Effector memory CD8-positive, alpha-beta T cell (primary cell): ENCODE measurements around the gene MUC6.
A peak's percentile ranks its signal among the peaks of the same experiment; 100 is the strongest.

Experiments
- ATAC-seq: fragments of 150-1000 bp; cut with Tn5 transposase; replicated peaks from 2 replicates; pipeline ENCODE4 v1.10.0; 2021; ENCODE audit warnings: mild to moderate bottlenecking, moderate library complexity
- DNase-seq, 3 experiments: peaks; one replicate each; pipeline ENCODE4 v3.0.0; 2021
- H3K27ac Mint-ChIP-seq, 2 donors: one replicate each; pipeline ENCODE4 v1.8.0; 2022; ENCODE audit warnings: mild to moderate bottlenecking in 2 of 2, mixed read lengths in 2 of 2, moderate library complexity in 2 of 2
- H3K27me3 Mint-ChIP-seq, 2 donors: one replicate each; pipeline ENCODE4 v1.8.0; 2022; ENCODE audit warnings: mixed read lengths in 2 of 2
- H3K36me3 Mint-ChIP-seq: one replicate; pipeline ENCODE4 v1.8.0; 2022; ENCODE audit warnings: mild to moderate bottlenecking, moderate library complexity, mixed read lengths; ENCODE audit not compliant: insufficient read depth
- H3K4me1 Mint-ChIP-seq, 2 donors: one replicate each; pipeline ENCODE4 v1.8.0; 2022; ENCODE audit warnings: low read depth in 2 of 2, mixed read lengths in 2 of 2
- H3K4me3 Mint-ChIP-seq, 2 donors: one replicate each; pipeline ENCODE4 v1.8.0; 2022; ENCODE audit warnings: mild to moderate bottlenecking in 2 of 2, mixed read lengths in 2 of 2, moderate library complexity in 2 of 2
- H3K9me3 Mint-ChIP-seq, 2 donors: one replicate each; pipeline ENCODE4 v1.8.0; 2022; ENCODE audit warnings: mixed read lengths in 2 of 2

Gene MUC6

DNA sequence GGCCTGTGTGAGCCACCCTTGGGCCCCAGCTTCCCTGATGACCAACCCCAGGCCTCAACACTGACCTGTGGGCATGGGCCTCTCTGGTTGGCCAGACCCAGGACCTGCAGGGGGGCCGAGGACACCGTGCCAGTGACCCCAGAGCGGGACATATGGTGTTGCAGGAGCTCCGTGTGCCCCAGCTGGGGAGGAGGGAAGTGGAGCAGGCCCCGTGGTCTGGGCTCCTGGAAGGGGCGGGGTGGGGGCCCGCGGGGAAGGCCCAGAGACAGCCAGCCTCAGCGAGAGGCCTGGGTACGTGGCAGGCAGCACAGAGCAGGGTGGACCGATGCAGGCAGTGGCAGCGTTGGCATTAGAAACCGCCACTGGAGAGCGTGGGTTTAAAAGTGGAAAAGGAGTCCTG, 22.2 kb downstream of the MUC6 start:
- no peak for ATAC-seq
- peaks cover 6% of the 10 kb centered on the region for H3K36me3 Mint-ChIP-seq

GRCh38 chr11:1013631-1013935, 22.9 kb downstream of the MUC6 start:
- peaks cover 7% of the 10 kb centered on the region for H3K36me3 Mint-ChIP-seq
- H3K9me3 Mint-ChIP-seq: peaks cover 11 to 15% of the 10 kb centered on the region in 2 donors
- DNase-seq (no peak), ATAC-seq (no peak)
- peaks cover 27 to 29% of the 10 kb centered on the region in 2 donors for H3K4me1 Mint-ChIP-seq
- H3K27ac Mint-ChIP-seq: no peak overlapping the region
- H3K4me3 Mint-ChIP-seq: no peak overlapping the region
- H3K27me3 Mint-ChIP-seq: no peaks in the 10 kb centered on the region

More for the DNA sequence above, 22.2 kb downstream of the MUC6 start:
- H3K4me3 Mint-ChIP-seq: no peak overlapping the region
- no peak for DNase-seq
- peaks cover 27 to 29% of the 10 kb centered on the region in 2 donors for H3K4me1 Mint-ChIP-seq
- no peaks in the 10 kb centered on the region for H3K27me3 Mint-ChIP-seq
- H3K27ac Mint-ChIP-seq: no peak overlapping the region
- H3K9me3 Mint-ChIP-seq: peaks cover 11 to 15% of the 10 kb centered on the region in 2 donors

DNA sequence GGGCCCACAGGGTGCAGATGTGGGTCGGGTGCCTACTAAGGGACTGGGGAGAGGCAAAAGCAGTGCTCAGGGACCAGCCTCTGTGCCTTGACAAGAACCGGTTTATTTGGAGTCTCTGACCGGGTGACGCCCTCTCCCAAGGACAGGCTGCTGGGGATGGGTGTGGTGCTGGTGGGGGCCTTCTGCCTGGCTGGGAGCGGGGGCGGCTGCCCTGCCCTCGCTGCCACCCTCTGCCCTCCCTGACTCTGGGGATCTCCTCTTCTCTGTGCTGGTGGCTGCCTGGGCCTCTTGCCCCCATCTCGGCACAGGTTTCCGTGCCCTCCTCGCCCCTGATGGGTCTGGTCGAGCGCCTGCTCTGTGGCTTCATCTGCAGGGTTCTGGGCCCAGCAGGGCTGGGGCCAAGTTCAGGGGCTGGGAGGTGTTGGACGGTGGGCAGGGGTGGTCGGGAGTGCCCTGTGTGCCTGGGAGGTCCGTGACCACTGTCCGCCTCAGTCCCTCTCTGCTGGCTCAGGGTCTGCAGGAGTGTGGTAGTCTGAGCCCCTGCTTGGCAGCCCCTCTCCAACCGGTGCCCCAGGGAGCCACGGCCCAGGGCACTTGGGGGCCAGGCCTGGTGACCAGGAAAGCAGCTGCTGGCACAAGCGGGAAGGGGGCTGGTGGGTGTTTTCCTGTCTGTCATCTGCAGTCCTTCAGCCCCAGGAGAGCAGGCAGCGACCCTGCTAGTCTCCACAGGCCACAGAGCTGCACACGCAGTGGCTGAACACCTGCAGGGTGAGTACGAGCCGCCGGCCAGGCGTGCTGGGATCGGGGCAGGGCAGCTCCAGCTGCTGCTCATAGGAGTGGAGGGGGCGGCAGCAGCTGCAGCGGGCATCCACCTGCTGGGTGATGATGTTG, 23.5 kb downstream of the MUC6 start:
- no peak for ATAC-seq
- peaks cover 11 to 15% of the 10 kb centered on the region in 2 donors for H3K9me3 Mint-ChIP-seq

GRCh38 chr11:1012291-1012690, 24.2 kb downstream of the MUC6 start:
- no peak overlapping the region for H3K27ac Mint-ChIP-seq
- peaks cover 14 to 18% of the 10 kb centered on the region in 2 donors for H3K4me1 Mint-ChIP-seq
- peaks cover 6 to 9% of the 10 kb centered on the region in 2 donors for H3K9me3 Mint-ChIP-seq
- DNase-seq (no peak), ATAC-seq (no peak)
- no peak overlapping the region for H3K4me3 Mint-ChIP-seq
- H3K36me3 Mint-ChIP-seq: peaks cover 17% of the 10 kb centered on the region
- no peaks in the 10 kb centered on the region for H3K27me3 Mint-ChIP-seq

More for the DNA sequence above, 23.5 kb downstream of the MUC6 start:
- Mint-ChIP-seq H3K4me3 (no peak overlapping the region), H3K4me1 (peaks cover 21 to 25% of the 10 kb centered on the region in 2 donors), H3K36me3 (peaks cover 10% of the 10 kb centered on the region), H3K27ac (no peak overlapping the region), H3K27me3 (no peaks in the 10 kb centered on the region)
- no peak for DNase-seq

DNA sequence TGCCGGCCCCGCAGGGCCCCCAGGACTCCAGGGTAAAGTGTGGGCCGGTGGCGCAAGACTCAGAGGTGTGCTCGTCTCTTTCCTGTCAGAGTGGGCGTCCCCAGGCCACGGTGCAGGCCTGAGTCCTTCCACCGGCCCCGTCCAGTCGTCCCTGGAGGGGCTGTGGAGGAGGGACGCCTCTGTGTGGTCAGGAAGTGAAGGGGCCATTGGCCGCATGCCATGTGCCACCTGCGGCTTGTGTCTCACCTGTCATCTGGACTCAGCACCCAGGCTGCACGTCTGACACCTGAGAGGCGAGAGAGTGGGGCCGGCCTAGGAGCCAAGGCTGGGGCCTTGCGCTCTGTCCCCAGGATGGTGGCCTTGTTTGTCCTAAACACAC, 25.2 kb downstream of the MUC6 start:
- H3K4me1 Mint-ChIP-seq: peaks cover 4 to 9% of the 10 kb centered on the region in 2 donors
- no peaks in the 10 kb centered on the region for H3K9me3 Mint-ChIP-seq
- H3K4me3 Mint-ChIP-seq: no peak overlapping the region
- DNase-seq (no peak), ATAC-seq (no peak)
- peaks cover 19% of the 10 kb centered on the region for H3K36me3 Mint-ChIP-seq
- no peak overlapping the region for H3K27ac Mint-ChIP-seq
- no peaks in the 10 kb centered on the region for H3K27me3 Mint-ChIP-seq

- no peak for DNase-seq
- Mint-ChIP-seq H3K4me1 (peaks cover 0 to 6% of the 10 kb centered on the region in 2 donors), H3K9me3 (no peaks in the 10 kb centered on the region), H3K27ac (peak overlapping the region in 1 of 2 donors; percentile 41), H3K4me3 (no peak overlapping the region), H3K27me3 (no peaks in the 10 kb centered on the region), H3K36me3 (peaks cover 23% of the 10 kb centered on the region)
- no peak for ATAC-seq
Measured at GRCh38 chr11:1010551-1011319, 25.8 kb downstream of the MUC6 start.

DNA sequence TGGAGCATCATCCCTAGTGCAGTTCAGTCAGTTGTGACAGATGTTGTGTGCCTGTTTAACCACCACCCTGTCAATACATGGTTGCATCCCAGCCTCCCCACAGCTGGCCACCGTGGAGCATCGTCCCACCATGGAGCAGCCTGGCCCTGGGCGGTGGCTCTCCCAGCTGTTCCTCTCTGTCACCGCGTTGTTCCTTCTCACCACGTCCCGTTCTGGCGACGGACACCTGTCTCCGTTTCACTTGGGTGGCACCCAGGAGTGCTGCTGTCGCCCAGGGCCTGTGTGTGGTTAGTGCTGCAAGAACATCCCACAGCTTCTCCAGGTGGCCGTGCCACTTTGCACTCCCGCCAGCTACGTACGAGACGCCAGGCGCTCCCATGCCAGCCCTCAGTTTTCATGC, 26.5 kb downstream of the MUC6 start:
- no peak for DNase-seq
- no peak overlapping the region for H3K4me3 Mint-ChIP-seq
- peaks cover 0 to 3% of the 10 kb centered on the region in 2 donors for H3K4me1 Mint-ChIP-seq
- H3K9me3 Mint-ChIP-seq: no peaks in the 10 kb centered on the region
- peak overlapping the region in 1 of 2 donors; percentile 41 for H3K27ac Mint-ChIP-seq
- H3K36me3 Mint-ChIP-seq: peaks cover 28% of the 10 kb centered on the region
- no peaks in the 10 kb centered on the region for H3K27me3 Mint-ChIP-seq
- ATAC-seq: no peak

- ATAC-seq (no peak), DNase-seq (no peak)
- Mint-ChIP-seq H3K4me3 (no peak overlapping the region), H3K27ac (no peak overlapping the region), H3K36me3 (peaks cover 33% of the 10 kb centered on the region), H3K9me3 (no peaks in the 10 kb centered on the region), H3K27me3 (no peaks in the 10 kb centered on the region), H3K4me1 (peaks cover 0 to 3% of the 10 kb centered on the region in 2 donors)
Measured at GRCh38 chr11:1009371-1009770, 27.1 kb downstream of the MUC6 start.

DNA sequence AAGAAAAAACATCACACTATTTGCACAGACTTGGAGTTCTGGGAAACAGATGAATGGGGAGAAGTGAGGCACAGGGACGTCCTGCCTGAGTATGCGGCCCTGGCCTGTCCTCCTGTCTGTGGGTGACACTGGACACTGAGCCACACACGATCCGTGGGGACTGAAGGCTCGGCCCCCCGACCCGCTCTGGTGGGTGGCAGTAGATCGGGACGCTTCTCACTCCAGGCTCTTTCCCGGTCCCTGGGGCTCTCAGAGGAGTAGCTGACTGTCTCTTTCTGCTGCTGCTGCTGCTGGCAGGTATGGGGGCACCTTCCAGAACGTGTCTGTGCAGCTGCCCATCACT, 27.7 kb downstream of the MUC6 start:
- H3K27ac Mint-ChIP-seq: no peak overlapping the region
- H3K9me3 Mint-ChIP-seq: no peaks in the 10 kb centered on the region
- DNase-seq: no peak
- H3K27me3 Mint-ChIP-seq: no peaks in the 10 kb centered on the region
- ATAC-seq: no peak
- no peak overlapping the region for H3K4me3 Mint-ChIP-seq
- peaks cover 0 to 3% of the 10 kb centered on the region in 2 donors for H3K4me1 Mint-ChIP-seq
- peaks cover 39% of the 10 kb centered on the region for H3K36me3 Mint-ChIP-seq

DNA sequence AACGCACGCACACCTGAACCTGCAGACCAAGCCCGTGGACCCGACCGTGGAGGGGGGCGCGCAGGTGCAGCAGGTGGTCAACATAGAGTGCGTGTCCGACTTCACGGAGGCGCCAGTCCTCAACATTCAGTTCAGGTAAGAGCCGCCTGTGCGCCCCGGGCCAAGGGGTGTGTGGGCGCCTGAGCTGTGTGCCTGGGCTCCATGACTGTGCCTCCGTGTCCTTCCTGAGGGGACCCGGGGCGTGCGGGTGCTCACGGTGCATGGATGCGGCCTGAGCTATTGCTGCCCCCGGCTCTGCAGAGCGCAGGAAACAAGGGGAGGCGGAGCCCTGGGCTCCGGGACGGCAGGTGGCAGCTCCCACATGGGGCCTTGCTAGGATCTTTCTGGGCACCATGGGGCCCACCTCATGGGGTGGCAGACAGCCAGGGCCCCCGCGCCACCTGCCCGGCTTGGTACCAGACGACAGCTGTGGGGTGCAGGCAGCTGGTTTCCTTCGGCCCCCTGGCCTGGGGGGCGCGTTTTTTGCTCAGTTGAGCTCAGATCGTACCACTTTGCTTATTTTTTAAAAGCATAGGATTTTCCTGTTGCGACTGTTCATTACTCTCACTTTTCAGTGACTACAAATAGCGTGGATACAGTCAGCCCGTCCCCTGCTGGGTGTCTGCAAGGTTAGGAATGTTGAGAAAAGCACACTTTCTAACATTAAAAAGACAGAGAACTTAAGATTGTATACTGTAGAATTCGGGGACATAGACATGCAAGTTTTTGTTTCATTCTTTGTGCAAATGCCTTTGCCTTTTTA, 28.3 kb downstream of the MUC6 start:
- no peak overlapping the region for H3K4me3 Mint-ChIP-seq
- DNase-seq (no peak), ATAC-seq (no peak)
- no peak overlapping the region for H3K27ac Mint-ChIP-seq
- H3K9me3 Mint-ChIP-seq: no peaks in the 10 kb centered on the region
- peaks cover 0 to 3% of the 10 kb centered on the region in 2 donors for H3K4me1 Mint-ChIP-seq
- peaks cover 44% of the 10 kb centered on the region for H3K36me3 Mint-ChIP-seq
- H3K27me3 Mint-ChIP-seq: no peaks in the 10 kb centered on the region

DNA sequence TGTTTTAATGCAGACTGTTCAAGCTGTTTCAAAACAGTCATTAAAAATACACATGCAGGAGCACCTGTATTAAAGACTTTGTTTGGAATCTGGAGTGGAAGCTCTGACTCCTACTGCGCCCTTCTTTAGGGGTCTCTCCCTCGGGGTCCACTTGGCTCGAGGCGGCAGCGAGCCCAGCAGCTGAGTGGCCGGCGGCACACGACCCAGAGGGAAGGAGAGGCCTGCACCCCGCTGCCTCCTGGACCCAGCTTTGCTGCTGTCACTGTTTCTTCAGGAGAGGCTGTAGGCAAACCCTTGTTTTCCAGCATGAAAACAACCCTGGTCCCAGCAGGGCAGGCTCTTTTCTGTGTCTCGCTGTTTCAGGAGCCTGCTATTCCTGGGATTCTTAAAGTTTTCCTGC, 29.2 kb downstream of the MUC6 start:
- no peaks in the 10 kb centered on the region for H3K9me3 Mint-ChIP-seq
- ATAC-seq (no peak), DNase-seq (no peak)
- no peaks in the 10 kb centered on the region for H3K27me3 Mint-ChIP-seq
- H3K4me1 Mint-ChIP-seq: peaks cover 0 to 3% of the 10 kb centered on the region in 2 donors
- H3K27ac Mint-ChIP-seq: no peak overlapping the region
- H3K36me3 Mint-ChIP-seq: peaks cover 48% of the 10 kb centered on the region
- H3K4me3 Mint-ChIP-seq: no peak overlapping the region

DNA sequence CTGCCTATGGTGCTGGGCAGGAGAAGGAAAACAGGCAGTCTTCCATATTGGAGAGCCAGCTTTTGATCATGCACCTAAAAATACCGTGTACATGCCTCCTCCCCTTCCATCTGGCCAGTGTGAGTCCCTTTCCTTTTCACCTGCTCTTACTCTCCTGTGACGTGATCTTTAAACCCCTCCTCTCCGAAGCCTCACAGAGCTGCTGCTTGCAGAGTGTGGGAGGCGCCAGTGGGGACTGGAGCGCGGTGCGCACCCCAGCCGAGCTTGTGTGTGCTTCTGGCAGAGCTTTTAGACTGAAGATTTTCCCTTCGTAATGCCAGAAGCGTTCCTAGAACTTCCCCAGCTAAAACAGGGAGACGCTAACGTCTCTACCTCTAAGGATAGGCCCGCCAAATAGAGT, 29.8 kb downstream of the MUC6 start:
- no peak for DNase-seq
- Mint-ChIP-seq H3K27ac (no peak overlapping the region), H3K4me1 (peaks cover 0 to 3% of the 10 kb centered on the region in 2 donors), H3K4me3 (no peak overlapping the region), H3K36me3 (peaks cover 51% of the 10 kb centered on the region), H3K27me3 (no peaks in the 10 kb centered on the region), H3K9me3 (no peaks in the 10 kb centered on the region)
- ATAC-seq: no peak

GRCh38 chr11:1005928-1006327, 30.6 kb downstream of the MUC6 start:
- DNase-seq (no peak), ATAC-seq (no peak)
- H3K4me1 Mint-ChIP-seq: peaks cover 3 to 5% of the 10 kb centered on the region in 2 donors
- no peaks in the 10 kb centered on the region for H3K27me3 Mint-ChIP-seq
- peaks cover 57% of the 10 kb centered on the region for H3K36me3 Mint-ChIP-seq
- H3K9me3 Mint-ChIP-seq: no peaks in the 10 kb centered on the region
- no peak overlapping the region for H3K27ac Mint-ChIP-seq
- no peak overlapping the region for H3K4me3 Mint-ChIP-seq
